NCI-H187 treated with DMSO at 0.1 percent for 48 hours (cell line): ENCODE results near the gene IGSF8.

Experiments used
- DNase-seq: peaks from one replicate; lab custom pipeline; 2025; lab: John Stamatoyannopoulos, UW

Gene IGSF8

DNA sequence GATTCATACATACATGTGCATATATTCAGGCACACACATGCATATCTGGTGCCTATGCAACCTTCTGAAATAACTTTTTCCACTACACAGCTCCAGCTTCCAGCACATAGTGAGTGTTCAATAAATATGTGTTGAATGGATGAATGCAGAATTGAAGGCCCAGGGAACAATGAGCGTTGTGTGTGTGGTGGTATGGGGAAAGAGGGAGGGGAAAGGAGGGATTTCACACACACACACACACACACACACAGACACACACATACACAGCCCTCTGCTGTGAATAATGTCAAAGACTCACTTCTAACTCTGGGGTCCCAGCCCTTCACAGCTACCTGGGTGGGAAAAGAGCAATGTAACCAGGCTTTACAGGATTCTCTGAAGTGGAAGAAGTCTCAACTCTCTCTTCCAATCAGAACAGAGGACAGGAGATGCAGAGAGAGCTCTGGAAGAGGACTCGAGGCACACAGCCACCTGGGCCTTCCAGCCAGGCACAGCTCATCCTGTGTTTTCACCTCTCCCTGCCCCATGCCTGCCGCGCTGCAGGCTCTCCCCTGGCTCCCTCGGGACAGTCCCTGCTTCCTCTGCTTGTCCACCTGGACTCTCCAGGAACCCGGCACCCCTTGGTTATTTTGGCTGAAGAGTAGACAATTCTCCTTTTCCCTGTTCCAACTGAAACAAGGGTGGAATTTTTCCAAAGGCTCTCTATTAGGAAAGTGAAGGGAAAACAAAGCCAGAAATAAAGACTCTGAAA lies 5.4 kb upstream of the IGSF8 start:
- DNase-seq, result no peak

DNA sequence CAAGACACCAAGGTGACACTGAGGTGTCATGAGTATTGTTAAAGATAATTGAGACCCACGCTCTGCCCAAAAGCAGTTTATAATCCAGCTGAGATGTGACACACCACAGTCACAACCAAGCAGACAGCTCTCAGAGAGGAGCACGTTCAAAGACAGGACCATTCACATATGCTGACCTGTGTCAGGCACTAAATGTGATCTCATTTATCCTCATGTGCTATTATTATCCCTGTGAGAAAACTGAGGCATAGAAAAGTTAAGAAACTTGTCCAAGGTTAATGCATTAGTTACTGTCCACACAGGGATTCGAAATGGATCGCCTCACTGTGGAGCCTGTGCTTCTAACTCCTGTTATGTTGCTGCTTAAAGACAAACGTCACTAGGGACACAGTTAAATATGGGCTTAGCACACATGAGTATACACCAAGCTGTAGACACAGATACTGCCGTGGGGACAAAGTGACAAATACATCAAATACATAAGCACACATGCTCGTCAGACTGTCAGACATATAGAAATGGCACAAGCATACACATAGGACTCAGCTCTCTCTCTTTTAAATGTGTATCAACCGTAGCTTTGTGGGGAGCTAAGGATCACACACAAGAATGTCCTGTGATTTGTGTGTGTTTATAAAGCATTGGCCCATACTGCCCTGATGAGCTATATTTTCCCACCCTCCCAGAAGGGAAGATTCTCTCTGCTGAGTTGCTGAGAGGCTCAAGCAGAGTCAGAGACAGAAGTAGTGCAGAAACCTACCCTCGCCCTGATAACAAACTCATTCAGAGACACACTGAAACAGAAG lies 3.5 kb upstream of the IGSF8 start:
- no peak for DNase-seq

DNA sequence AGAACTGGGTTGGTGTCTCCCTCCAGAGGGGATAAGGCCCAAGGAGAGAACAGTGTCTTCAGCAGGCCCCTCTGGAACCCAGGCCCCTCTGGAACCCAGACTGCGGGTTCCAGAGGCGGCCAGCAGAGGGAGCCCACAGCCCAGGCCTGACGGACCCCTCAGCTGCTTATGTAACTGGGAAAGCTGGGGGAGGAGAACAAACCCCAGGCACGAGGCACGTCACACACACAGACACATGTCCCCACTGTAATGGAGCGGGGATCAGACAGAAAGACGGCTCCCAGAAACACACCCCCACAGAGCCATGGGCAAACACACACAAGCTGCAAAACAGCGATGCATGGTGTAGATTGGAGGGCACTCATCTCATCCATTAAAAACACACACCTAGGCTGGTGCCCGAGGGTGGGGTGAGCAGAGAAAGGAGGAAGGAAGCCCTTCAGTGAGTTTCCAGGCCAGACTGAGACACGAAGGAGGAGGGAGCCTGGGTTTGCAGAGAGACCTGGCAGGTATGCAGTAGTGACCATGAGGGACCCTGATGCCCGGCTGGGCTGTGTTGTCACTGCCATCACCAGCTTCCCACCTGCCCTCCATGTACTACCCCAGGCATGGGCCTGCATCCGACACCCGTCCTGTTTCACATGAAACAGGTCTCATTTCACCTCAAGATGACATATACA lies 2.8 kb upstream of the IGSF8 start:
- peak; percentile 60 for DNase-seq

DNA sequence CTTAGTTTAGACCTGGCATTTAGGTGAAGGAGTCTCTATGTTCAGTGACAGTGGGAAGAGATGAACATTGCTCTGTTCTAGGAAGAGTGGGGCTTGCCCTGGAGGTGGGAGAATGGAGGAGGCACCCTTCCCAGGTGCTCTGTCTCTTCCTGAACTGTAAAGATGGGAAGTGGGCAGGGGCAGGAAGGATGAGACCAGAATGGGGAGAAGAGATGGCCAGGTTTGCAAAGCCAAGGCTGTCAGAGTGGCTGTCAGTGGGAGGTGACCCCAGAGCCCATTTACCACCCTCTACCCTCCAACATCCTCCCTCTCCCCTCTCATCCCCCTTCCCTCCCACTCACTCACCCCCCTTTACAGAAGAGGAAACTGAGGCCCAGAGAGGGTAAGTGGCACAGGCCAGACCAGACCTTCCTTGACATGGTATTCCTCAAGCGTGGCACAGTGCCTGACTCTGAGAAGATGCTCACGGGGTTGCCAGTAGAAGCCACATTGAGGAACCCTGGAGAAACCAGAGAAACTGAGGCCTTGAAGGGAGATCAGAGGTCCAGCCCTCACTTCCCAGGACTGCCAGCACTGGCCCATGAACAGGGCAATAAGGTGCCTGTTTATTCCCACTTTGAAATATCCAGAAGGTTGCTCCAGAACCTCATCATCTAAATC lies 1.4 kb upstream of the IGSF8 start:
- no peak for DNase-seq

DNA sequence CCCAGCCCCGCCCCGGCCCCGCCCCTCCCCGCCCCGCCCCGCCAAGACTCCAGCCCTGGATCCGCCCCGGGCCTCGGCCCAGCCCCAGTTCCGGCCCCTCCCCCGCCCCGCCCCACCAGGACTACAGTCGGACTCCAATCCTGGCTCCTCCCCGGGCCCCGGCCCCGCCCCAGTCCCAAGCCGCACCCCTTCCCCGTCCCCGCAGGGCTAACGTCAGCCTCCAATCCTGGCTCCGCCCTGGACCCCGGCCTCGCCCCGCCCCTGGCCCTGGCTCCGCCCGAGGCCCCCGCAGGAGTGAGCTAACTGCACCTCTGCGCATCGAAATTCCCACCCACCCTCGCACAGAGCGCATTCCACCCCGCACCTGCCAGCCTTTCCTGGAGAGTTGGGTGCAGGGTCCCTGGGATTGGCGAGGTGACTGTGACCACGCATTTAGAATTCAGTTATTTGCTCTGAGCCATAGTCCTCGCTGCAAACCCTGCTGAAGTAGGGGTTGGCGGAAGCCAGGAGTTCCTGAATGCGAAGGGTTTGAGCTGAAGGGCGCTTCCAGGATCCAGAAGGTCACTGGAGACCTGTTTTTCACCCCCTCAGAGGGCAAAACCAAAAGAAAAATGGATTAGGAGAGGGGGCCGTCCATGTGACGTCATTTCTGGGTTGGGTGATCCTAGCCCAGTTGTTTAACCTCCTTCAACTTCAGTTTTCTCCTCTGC lies 588 bp upstream of the IGSF8 start:
- peak; percentile 96 for DNase-seq

DNA sequence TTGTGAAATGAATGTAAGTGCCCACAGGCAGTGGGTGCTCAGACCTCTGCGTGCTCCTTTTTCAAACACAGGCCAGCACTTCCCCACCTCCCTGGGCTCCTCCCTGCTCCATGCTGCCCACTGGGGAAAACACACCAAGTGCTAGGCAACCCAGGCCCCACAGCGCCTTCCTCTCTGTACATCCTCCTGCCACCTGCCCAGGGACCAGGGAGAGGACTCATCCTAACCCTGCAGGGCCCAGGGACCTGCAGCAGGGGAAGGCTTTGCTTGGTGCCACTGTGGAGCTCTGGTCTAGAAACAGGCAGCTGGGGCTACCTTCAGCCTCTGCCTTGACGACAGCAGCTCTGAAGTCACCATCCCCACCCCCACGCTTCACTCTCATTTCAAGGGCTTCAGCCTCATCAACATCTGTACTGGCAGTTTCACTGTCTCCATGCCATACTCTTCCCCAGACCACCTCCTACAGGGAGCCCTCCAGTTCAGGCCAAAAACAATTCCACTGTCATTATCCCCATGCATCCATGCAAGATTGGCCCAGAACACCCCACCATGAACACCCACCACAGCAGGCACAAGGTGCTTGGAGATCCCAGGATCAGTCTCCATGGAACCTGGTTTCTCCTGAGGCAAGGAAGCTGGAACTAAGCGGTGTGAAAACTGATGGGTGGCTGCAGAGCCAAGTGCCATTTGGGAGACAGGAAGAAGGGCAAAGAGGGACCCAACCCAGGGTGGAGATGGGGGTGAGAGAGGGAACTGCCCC lies 1.1 kb downstream of the IGSF8 start:
- no peak for DNase-seq

DNA sequence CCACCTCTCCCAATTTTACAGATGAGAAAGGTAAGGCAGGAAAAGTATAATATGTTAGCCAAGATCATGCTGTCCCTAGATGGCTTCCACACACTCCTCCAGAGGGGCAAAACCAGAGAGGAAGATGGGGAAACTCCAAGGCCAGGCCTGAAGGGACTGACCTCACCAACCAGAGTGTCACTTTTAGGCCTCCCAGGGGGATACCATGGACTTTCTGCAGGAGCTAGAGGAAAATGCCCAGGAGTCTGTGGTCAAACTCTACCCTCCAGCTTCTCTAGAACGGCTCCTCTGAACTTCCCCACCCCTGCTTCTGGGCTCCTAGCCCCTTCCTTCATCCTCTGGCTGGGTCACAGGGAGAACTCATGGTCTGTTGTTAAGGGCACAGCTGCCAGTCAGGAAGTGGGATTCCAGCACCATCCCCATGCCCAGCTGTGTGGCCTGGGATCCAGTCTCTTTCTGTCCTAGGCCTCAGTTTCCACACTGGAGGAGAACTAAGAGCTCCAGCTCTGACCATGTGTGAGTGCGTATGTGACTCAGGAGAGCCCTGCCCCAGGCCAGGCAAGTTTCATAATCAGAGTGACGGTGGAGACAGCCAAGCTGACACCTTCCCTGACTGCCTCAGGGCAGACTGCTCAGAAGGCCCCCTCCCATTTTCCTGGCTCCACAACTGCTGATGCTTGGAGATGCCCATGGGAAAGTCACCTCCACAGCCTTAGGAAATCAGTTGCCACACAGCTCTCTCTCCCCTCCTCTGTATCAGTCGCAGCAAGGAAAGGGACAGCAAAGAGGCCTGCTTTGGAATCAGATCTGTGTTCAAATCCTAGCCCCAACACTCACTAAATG lies 1.9 kb downstream of the IGSF8 start:
- no peak for DNase-seq

DNA sequence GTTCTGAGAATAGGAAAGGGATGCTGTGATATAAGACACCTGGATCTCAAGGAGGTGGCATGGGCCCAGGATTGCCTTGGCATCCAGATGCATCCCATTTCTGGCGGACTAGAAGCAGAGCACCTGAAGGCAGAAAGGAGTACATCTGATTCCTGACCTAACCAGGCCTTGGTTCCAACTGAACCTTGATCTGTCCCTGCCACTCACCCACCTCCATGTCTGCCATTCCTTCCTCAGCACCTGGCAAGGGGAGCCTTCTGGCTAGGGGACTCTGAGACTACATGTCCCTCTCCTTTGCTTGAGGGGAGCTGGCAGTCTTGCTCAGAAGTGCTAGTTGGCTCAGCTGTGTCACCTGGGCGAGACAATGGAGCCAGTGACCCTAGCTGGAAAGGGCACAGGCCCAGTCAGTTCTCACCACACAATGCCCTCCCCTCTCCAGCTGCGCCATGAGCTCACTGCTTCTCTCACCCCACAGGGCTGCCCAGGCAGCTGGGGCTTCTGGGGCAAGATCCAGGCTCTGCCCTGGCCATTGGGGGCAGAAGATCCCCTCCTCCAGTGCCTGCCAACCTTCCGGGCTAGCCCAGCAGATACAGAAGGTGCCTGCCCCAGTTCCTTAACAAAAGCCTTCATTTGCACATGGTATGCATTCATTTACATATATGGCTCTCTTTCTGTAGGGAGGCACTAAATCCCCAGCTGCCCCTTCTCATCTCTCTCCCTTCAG lies 2.9 kb downstream of the IGSF8 start:
- DNase-seq, result no peak

DNA sequence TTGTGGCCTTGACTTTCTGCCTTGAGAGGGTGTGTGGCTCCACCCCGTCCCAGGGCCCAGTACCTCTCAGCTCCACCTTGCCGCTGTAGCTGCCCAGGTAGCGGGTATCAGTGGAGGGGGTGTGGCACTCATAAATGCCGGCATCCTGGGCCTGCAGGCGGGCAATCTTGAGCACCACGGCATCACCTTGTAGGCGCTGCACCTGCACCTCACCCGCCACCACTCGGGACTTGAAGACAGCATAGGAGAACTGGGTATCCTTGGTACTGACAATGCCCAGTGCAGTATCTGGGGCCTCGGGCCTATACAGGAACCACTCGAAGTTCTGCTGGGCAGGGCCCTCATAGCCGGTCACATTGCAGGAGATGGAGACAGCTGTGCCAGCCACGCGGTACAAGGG lies 3.6 kb downstream of the IGSF8 start:
- no peak for DNase-seq

DNA sequence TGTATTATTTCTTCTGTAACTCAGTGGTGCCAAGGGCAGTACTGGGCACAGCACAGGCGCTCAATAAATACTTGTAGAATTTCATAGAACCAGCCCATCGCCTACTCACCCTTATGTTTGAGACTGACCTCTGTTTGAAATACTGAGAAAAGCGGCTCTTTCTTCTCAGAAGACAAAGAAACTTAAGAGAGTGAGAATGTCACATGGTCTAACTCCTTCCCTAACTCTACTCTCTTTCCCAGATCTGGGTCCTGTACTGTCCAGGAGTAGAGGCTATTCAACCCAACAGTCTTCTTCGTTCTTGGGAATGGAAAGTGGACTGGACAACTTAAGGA lies 4.2 kb downstream of the IGSF8 start:
- no peak for DNase-seq

DNA sequence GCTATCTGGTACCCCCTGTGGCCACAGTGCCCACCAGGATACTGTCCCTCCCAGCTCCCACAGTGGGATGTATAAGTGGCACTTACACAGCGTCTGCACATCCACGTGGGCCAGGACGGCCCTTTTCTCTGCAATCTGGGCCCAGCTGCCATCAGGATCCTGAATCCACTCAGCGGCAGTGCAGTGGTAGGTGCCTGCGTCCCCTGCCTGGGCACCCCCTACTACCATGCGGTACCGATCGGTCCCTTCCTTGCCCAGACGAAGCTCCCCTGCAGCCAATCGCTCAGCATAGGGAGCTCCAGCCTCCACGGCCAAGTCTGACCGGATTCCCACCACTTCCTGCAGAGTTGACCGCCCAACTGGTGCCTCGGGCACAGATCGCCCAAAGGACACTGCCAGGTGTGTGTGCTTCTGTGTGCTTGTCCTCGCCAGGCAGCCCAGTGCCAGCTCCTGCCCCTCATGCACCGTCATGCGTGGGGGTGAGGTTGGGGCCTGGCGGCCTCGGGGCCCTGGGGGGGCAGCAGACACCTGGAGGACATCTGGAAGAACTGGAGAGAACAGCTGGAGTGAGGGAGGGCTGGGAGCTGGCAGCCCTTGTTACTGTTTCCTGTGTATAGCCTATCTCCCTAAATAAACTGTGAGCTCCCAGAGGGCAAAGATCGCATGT lies 4.7 kb downstream of the IGSF8 start:
- no peak for DNase-seq

DNA sequence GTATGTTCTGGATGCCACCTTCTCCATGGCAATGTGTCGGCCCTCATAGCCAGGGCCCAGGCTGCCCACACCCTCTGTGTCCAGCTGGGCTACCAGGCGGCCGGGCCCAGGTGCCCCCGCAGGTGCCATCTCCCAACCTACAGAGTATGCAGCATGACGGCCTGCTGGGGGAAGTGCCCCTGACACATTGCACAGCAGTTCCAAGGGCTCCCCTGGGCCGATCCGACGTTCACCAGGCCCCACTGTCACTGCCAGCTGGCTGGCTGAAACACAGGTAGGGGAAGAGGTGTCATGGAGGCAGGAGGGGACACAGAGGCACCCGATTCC lies 5.4 kb downstream of the IGSF8 start:
- DNase-seq, result no peak

DNA sequence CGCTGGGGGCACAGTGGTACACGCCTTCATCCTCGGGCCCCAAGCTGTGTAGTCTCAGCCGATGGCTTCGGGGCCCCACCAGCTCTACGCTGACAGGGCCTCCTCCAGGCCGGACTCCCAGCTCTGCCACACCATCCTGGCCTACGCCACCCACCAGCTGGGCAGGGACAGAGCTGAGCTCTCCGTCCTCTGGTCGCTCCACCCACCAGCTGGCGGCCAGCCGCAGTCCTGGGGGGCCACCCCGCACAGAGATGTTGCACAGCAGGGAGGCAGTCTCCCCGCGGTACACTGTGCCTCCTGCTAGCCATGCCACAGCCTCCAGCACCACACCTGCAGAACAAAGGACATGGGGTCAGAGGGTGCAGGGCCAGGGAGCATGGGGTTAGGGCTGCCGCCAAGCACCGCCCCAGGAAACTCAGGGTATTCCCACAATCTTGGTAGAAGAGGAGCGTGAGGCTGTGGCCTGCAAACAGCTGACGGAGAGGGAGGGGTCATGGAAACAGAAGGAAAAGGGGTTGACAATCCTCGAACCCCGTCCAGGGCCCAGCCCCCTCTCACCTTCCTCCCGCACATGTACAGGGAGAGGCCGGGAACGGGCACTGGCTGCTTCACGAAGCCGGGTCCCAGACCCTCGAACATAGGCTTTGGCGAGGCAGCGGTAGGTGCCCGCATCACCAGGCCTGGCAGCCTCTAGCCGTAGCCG lies 5.9 kb downstream of the IGSF8 start:
- no peak for DNase-seq

DNA sequence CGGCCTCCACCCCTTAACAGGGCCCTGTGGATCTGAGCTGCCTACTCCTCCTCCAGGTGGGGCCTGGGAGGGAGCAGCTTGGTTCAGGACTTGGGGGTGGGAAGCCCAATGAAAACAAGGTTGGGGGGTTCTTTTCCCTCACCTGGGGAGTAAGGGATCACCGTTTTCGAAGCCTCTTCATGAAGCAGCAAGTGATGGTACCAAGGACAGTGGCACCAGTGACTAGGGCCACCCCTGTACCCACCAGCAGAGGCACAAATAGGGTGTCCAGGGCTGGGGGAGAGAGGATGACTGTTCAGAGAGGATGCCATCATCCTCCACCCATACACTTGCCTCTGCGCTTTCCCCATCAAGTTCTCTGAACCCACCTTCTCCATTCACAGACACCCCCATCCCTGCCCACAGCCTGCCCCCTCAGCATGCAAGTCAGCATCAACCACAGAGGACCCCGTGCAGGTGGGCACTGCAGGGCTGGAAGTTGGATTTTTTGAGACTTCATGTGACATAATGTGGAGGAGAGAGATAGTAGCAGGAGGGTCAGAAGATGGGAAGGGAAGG lies 6.7 kb downstream of the IGSF8 start:
- no peak for DNase-seq

DNA sequence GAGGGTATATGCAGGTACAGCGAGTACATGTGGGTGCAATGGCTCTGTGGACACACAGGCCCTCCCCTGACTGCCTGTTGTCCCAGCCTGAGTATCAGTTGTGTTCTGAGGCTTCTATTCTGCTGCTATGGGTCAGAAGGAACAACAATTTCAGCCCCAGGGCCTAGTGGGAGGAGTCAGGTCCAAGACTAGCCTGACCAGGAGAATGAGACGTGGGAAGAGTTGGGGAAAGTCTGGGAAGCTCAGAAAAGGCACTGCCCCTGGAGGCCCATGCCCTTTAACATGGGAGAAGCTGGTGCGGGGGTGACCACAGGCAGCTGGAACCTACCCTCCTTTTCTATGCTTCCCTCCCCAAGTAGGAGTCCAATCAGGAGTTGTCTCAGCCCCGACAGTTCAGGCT lies 7.7 kb downstream of the IGSF8 start:
- no peak for DNase-seq

DNA sequence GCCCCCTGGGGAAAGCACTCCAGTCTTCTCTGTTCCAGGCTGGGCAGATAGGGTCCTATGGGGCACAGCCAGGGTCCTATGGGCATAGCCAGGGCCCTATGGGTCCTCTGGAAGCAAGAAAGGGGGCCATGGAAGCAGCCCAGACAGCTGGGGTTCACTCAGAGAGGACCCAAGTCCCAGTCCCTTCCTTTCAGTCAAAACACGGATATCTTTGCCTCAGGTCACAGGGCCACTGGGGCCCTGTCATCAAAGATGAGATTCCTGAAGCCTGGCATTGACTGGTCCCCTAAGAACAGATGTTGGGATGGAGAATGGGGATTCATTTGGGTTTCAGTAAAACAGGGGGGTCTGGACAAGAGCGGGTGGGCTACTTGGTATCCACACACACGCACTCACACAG lies 8.5 kb downstream of the IGSF8 start:
- no peak for DNase-seq

DNA sequence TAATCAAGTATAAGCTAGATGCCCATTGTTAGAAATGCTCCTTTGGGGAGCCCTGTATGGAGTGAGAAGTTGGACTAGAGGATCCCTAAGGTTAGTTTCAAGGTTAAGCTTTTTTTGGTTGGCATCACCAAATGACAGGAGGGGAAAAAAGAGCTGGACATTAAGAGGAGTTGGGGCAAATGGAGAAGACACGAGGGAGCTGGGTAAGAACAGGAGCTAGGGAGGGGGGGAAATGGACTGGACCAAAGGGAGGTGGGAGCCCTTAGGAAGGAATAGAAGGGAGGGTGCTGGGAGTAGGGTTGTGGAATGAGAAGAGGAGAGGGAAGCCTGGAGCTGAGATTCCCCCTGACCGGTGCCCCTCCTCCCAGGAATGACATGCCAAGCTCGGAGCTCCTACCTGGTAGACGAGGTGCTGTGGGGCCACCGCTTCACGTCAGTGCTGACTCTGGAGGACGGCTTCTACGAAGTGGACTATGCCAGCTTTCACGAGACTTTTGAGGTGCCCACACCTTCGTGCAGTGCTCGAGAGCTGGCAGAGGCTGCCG lies 11.2 kb downstream of the IGSF8 start:
- DNase-seq, result no peak

DNA sequence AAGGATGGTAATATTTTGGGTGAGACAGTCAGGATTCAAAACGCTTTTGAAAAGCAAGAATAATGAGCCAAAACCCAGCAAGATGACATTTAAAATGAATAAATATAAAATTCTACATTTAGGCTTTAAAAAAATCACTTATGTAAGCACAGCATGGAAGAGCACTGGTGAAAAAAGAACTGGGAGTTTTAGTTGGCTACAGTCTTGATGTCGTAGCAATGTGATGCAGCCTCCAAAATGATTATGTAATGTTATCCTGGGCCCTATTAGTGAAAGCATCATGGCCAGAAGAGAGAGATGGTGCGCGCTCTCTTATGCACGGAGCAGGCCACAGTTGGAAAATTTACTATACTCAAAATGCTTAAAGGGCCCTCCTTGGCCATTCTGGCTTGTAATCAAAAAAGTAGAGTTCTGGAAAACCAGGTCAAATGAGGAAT lies 11.9 kb downstream of the IGSF8 start:
- no peak for DNase-seq
